K562 treated with DMSO at 1 percent for 12 hours (cell line): ENCODE measurements around the gene METTL1. TPM values are rescaled to one million over a fixed set of nuclear protein-coding genes. Genes with fewer than 3 reads are reported as not detected.

Experiments
- total RNA-seq: library from RNA; unstranded; fragments of 300-600 nt; gene quantifications from 2 replicates; pipeline ENCODE4 v1.2.3, GENCODE V29; 2022; ENCODE audit not compliant: insufficient read depth

The METTL1 gene
- 6.5 and 9.4 TPM in 2 replicates for total RNA-seq

GRCh38 chr12:57771873-57772428 is at the start of gene METTL1:
TSS of gene METTL1 (minus strand) at chr12:57772105. CDS start at chr12:57772083, 22 bp downstream.

GRCh38 chr12:57782608-57783465 is 10.9 kb upstream of the METTL1 start, which contains the start of gene TSFM:
TSS of gene TSFM (plus strand) at chr12:57782787. CDS start at chr12:57782802, 15 bp downstream.

GRCh38 chr12:57772429-57773322 is 771 bp upstream of the METTL1 start, which contains the start of gene EEF1AKMT3:
TSS of gene EEF1AKMT3 (plus strand) at chr12:57772614. CDS start at chr12:57772725, 111 bp downstream.

GRCh38 chr12:57766464-57767304 is 5.2 kb downstream of the METTL1 start, which contains the start of gene CYP27B1:
TSS of gene CYP27B1 (minus strand) at chr12:57767078. CDS start at chr12:57767041, 37 bp downstream.

GRCh38 chr12:57754411-57755193 is 17.3 kb downstream of the METTL1 start, which contains the start of gene MARCHF9:
TSS of gene MARCHF9 (plus strand) at chr12:57755103. CDS start at chr12:57755529, 426 bp downstream.

GRCh38 chr12:57751788-57752667 is 19.9 kb downstream of the METTL1 start, which contains the start of gene CDK4:
TSS of gene CDK4 (minus strand) at chr12:57752310. CDS start at chr12:57751717, 593 bp downstream.

GRCh38 chr12:57744777-57745484 is 27.0 kb downstream of the METTL1 start, which contains the start of gene TSPAN31:
TSS of gene TSPAN31 (plus strand) at chr12:57745039. CDS start at chr12:57745155, 116 bp downstream.

GRCh38 chr12:57738661-57739237 is 33.2 kb downstream of the METTL1 start, which contains the start of gene AGAP2:
TSS of gene AGAP2 (minus strand) at chr12:57738742. CDS start at chr12:57738246, 496 bp downstream.

Other genes with a start within 250 kb of the METTL1 start
- gene MBD6, start 249.3 kb downstream of the METTL1 start, total RNA-seq = 9.5 and 30.4 TPM in 2 replicates
- gene DCTN2, start 224.9 kb downstream of the METTL1 start, total RNA-seq = 159 and 198 TPM in 2 replicates
- 2.2 and 13.9 TPM in 2 replicates for gene KIF5A, start 222.1 kb downstream of the METTL1 start, total RNA-seq
- 14.9 and 38.4 TPM in 2 replicates for gene PIP4K2C, start 180.9 kb downstream of the METTL1 start, total RNA-seq
- not detected in 2 replicates for gene DTX3, start 167.3 kb downstream of the METTL1 start, total RNA-seq
- gene ARHGEF25, start 160.7 kb downstream of the METTL1 start, total RNA-seq = 8.4 and 14.2 TPM in 2 replicates
- gene B4GALNT1, start 138.9 kb downstream of the METTL1 start, total RNA-seq = 19.6 and 67.1 TPM in 2 replicates
- 231 and 291 TPM in 2 replicates for gene OS9, start 78.0 kb downstream of the METTL1 start, total RNA-seq
- gene AGAP2, start 33.4 kb downstream of the METTL1 start, total RNA-seq = 0.82 TPM in 1 of 2 replicates, not detected in the other
- 8.0 and 16.3 TPM in 2 replicates for gene TSPAN31, start 27.1 kb downstream of the METTL1 start, total RNA-seq
- 148 and 190 TPM in 2 replicates for gene CDK4, start 19.8 kb downstream of the METTL1 start, total RNA-seq
- gene MARCHF9, start 17.0 kb downstream of the METTL1 start, total RNA-seq = 10.6 and 12.2 TPM in 2 replicates
- 0.65 and 0.74 TPM in 2 replicates for gene CYP27B1, start 5.0 kb downstream of the METTL1 start, total RNA-seq
- 2.5 and 5.1 TPM in 2 replicates for gene EEF1AKMT3, start 509 bp upstream of the METTL1 start, total RNA-seq
- 25.0 and 36.0 TPM in 2 replicates for gene TSFM, start 10.7 kb upstream of the METTL1 start, total RNA-seq
- 1.6 TPM in 1 of 2 replicates, not detected in the other for gene AVIL, start 46.6 kb upstream of the METTL1 start, total RNA-seq
- 51.2 and 139 TPM in 2 replicates for gene CTDSP2, start 74.6 kb upstream of the METTL1 start, total RNA-seq
- 12.3 and 13.7 TPM in 2 replicates for gene ATP23, start 169.5 kb upstream of the METTL1 start, total RNA-seq